ENCODE measurements around the gene RRP7A.
"Not testable (repeated sequence)": the region's sequence is repeated elsewhere in the genome, so short reads cannot be mapped to it uniquely, and the experiment has no call there.

Gene RRP7A

DNA sequence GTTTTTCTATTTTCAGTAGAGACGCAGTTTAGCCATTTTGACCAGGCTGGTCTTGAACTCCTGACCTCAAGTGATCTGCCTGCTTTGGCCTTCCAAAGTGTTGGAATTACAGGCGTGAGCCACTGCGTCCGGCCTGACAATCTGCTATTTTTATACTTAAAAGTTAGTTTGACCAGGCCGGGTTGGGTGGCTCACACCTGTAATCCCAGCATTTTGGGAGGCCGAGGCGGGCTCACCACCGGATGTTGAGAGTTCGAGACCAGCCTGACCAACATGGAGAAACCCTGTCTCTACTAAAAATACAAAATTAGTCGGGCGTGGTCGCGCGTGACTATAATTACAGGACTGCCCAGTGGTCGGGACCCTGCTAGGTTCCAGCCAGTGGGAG is 19.8 kb downstream of the RRP7A start:
- DNase-seq (ENCODE audit: low read depth in 2 of 2) = not testable (repeated sequence)

DNA sequence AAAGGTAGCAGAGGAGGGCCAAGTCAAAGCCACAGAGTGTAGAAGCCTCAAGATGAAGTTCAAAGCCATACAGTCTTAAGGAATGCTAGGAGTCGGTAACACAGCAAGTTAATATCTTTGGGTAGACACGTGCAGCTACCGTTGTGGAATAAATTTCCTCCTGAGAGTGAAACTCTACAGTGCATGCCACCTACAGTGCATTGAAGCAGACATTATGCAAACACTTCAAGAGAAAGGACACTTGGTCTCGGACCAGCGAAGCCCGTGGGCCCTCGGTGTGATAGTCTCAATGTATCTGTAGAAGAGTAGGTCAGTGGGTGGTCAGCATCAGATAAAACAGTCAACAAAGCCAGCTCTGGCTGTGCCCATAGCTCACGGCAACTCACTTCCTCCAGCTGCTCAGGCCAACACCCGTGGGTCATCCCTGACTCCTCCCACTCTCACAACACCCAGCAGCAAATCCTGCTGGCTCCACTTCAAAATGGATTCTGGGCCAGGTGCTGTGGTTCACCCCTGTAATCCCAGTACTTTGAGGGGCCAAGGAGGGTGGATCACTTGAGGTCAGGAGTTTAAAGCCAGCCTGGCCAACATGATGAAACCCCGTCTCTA is 24.0 kb downstream of the RRP7A start:
- DNase-seq (ENCODE audit: low read depth in 2 of 2) = not testable (repeated sequence)

GRCh38 chr22:42493393-42493792 is 26.2 kb downstream of the RRP7A start:
- DNase-seq (ENCODE audit: low read depth in 2 of 2) = no peak

DNA sequence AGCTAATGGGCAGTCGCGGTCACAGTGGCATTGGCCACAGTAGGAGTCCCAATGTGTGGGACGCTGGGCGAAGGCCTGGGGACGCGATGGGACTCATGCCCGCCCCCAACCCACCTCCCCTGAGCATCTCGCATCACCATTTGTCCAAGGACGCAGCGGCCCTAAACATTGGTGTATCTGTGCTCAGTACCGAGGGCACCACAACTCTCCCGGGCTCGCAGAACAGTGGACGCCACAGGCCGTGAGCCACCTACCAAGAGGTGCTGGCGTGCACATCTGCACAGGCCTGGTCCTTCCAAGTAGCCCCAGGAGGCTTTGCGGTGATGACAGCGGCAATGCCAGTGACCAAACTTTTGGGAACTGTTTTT is 27.3 kb downstream of the RRP7A start:
- DNase-seq (ENCODE audit: low read depth in 2 of 2) = no peak

- no peak for DNase-seq (ENCODE audit: low read depth in 2 of 2)
These were observed 29.3 kb downstream of the RRP7A start for GRCh38 chr22:42490243-42490832.

DNA sequence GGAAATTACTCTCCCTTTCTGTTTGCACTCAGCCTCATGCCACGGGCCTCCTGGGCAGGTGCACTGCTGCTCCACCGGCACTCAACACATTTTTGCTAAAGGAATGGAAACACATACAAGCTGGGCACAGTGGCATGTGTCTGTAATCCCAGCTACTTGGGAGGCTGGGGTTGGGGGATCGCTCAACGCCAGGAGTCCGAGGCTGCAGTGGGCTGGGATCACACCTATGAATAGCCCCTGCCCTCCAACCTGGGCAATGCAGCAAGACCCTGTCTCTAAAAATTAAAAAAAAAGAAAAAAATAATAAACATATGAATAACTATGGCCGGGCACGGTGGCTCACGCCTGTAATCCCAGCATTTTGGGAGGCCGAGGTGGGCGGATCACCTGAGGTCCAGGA is 30.6 kb downstream of the RRP7A start:
- DNase-seq (ENCODE audit: low read depth in 2 of 2) = no peak

DNA sequence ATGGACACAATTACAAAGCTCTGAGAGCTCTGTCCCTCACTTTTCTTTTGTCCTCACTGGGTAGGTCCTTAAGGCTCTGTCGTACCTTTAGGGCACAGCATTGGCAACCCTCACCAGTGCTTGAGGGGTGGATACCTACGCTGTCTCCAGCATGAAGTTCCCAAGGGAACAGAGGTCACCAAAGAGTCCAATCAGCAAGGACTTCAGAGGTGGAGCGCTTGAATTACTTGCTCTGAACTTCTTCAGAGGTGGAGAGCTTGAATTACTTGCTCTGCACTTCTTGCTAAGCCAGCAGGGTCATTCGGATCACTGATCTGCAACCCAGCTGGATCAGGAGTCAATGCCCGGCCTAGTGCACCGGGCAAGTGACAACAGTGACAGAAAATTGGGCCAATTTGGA is 35.1 kb downstream of the RRP7A start:
- DNase-seq (ENCODE audit: low read depth in 2 of 2) = no peak

- not testable (repeated sequence) for DNase-seq (ENCODE audit: low read depth in 2 of 2)
These were observed 35.9 kb downstream of the RRP7A start for GRCh38 chr22:42483610-42484223.

DNA sequence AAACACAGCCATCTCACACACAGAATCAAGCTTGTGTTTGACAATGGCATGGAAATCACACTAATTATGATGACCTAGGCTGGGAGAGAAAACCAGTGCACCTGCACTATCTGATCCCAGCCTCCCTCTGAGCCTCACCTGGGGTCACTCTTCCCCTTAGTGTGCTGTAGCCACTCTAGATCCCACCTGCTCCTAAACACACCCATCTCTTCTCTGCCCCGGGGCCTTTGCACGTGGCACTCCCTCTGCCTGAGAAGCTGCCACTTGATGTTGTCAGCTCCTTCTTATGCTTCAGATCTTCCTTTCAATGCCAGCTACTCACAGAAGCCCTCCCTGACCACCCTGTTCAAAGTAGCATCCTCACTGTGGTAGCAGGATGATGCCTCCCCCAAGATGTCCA is 44.5 kb downstream of the RRP7A start:
- DNase-seq (ENCODE audit: low read depth in 2 of 2) = no peak

DNA sequence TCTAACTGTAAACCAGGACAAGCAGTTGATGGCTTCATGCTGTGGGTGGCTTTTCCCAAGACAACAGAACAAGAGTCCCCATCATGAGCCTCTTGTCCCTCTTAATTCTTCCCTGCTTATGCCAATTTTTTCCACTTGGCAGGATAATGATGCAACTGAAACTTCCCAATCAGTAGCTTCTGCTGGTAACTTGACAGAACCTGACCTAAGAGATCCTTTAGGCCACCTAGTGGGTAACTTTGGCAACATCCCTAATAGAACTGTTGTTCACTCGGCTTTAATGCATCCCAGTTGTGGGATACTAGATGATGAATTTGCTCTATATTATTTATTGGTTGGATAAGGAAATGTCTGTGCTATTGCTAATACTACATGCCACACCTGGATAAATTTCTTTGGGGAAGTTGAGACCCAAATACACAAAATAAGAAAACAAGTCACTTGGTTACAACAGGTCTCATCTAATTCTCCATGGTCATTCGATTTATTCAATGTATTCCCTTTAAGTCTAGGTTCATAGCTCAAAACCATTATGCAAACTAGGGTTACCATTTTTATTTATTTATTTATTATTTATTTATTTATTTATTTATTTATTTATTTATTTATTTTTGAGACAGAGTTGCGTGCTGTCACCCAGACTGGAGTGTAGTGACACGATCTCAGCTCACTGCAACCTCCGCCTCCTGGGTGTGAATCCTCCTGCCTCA is 46.0 kb downstream of the RRP7A start:
- no peak for DNase-seq (ENCODE audit: low read depth in 2 of 2)

GRCh38 chr22:42472671-42473070 is 46.9 kb downstream of the RRP7A start:
- no peak for DNase-seq (ENCODE audit: low read depth in 2 of 2)

- DNase-seq (ENCODE audit: low read depth in 2 of 2) = no peak
These were observed 48.2 kb downstream of the RRP7A start for GRCh38 chr22:42471441-42471840.

DNA sequence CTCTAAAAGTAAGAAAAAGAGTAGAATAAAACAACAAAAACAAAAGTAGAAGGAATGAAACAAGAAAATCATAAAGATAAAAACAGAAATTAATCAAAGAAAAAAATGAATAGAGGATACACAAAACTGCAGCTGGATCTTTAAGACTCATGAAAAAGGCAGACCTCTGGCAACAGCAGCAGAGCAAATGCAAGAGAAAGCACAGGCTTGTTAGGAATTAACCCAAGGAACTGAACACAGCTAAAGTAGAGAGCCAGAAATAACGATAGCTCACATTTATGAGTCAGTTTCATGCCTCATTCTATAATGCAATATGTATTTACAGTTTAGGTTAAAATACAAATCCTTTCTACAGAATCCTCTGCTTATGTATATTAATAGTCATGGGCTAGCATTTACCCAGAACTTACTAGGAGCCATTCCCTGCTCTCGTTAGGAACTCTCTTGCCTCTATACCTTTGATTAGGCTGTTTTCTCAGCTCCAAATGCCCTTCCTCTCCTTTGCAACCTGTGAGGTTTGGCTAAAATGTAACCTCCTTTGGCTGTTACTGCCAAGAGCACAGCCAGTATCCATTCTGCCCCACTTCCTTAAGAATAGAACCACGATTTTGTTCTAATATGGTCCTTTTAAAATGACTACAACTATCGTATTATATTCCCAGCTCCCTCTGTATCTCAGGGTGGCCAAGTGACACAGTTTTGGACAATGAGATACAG is 49.1 kb downstream of the RRP7A start:
- no peak for DNase-seq (ENCODE audit: low read depth in 2 of 2)

- DNase-seq (ENCODE audit: low read depth in 2 of 2) = no peak
These were observed 50.8 kb downstream of the RRP7A start for GRCh38 chr22:42468841-42469240.

- no peak for DNase-seq (ENCODE audit: low read depth in 2 of 2)
These were observed 57.6 kb downstream of the RRP7A start for GRCh38 chr22:42462016-42462415.

GRCh38 chr22:42461511-42461910 is 58.1 kb downstream of the RRP7A start:
- no peak for DNase-seq (ENCODE audit: low read depth in 2 of 2)

Data from stimulated activated CD8-positive, alpha-beta memory T cell treated with anti-CD3 and anti-CD28 coated beads, Interleukin-15, amount 100 ng/mL, for 48 hours (primary cell).